Progenitor cell of endocrine pancreas (in vitro differentiated cells): ENCODE data around the gene ECHDC3. TPM values are rescaled to one million over a fixed set of nuclear protein-coding genes. Genes with fewer than 3 reads are reported as not detected.
A peak's percentile ranks its signal among the peaks of the same experiment; 100 is the strongest.

ENCODE experiments used
- DNase-seq: peaks from one replicate; pipeline ENCODE4 v3.0.0; 2021; ENCODE audit warnings: low spot score; ENCODE audit not compliant: unreplicated experiment
- H3K27ac Mint-ChIP-seq: 2 replicates; pipeline ENCODE4 v1.8.0; 2021; ENCODE audit warnings: mild to moderate bottlenecking, moderate library complexity, mixed read lengths
- H3K27me3 Mint-ChIP-seq: 2 replicates; pipeline ENCODE4 v1.8.0; 2021; ENCODE audit warnings: mixed read lengths
- H3K36me3 Mint-ChIP-seq: 2 replicates; pipeline ENCODE4 v1.8.0; 2022; ENCODE audit warnings: mixed read lengths; ENCODE audit not compliant: insufficient read depth
- H3K4me1 Mint-ChIP-seq: 2 replicates; pipeline ENCODE4 v1.8.0; 2021; ENCODE audit warnings: low read depth, mixed read lengths
- H3K4me3 Mint-ChIP-seq: 2 replicates; pipeline ENCODE4 v1.8.0; 2021; ENCODE audit warnings: low read depth, mild to moderate bottlenecking, moderate library complexity, mixed read lengths
- H3K9me3 Mint-ChIP-seq: 2 replicates; pipeline ENCODE4 v1.8.0; 2021; ENCODE audit warnings: low read depth, mixed read lengths
- CTCF ChIP-seq: fragments of 200-600 bp; sonication (generic); IDR thresholded peaks from one replicate; pipeline ENCODE4 v1.5.0; 2021; ENCODE audit warnings: antibody characterized with exemption, mild to moderate bottlenecking; ENCODE audit not compliant: unreplicated experiment
- total RNA-seq: library from RNA; stranded (reverse); gene quantifications from 2 replicates; pipeline ENCODE4 v1.2.1, GENCODE V29; 2021

Gene ECHDC3
- total RNA-seq, 1 donor from 2014 or later: 2.3 TPM

DNA sequence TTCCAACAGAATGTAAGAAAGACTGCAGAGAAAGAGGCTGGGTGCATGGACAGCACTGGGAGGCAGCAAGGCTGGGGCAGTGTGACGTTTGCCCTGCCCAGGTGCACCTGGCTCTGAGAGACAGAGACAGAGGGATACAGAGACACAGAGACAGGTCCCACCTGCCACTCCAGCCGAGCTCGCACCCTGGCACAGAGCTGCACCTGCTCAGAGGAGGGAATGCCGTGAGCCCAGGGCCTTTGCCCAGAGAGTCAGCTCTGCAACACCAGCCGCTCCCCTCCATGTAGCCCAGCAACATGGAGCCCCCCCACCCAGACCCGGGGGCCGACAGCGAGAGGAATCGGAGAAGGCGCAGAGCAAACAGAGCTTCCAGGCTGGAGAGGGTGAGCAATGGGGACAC is 45.7 kb downstream of the ECHDC3 start:
- H3K36me3 Mint-ChIP-seq: no peaks in the 10 kb centered on the region
- H3K9me3 Mint-ChIP-seq: peaks cover 2% of the 10 kb centered on the region
- H3K4me3 Mint-ChIP-seq: no peak overlapping the region
- TF ChIP-seq CTCF: no peak
- H3K27ac Mint-ChIP-seq: peak overlapping the region; percentile 52
- H3K27me3 Mint-ChIP-seq: no peaks in the 10 kb centered on the region
- H3K4me1 Mint-ChIP-seq: peaks cover 9% of the 10 kb centered on the region
- DNase-seq: no peak

DNA sequence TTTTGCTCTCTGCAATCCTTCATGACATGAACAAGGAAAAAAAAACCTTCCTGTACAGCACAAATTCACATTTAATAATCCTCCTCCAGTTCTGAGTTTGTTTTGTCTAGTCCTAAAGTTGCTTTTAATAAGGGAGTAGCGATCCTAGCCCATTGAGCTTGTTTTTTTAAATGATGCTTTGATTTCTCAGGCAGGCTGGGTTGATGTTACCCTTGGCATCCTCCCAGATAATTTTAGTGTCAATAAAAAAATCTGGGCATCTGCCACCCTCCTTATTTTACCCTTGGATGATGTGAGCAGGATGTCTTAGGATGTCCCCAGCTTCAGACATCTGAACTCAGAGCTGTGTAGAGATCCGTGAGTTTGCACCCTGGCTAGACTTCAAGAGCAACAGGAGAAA is 47.1 kb downstream of the ECHDC3 start:
- Mint-ChIP-seq H3K36me3 (no peaks in the 10 kb centered on the region), H3K9me3 (peaks cover 2% of the 10 kb centered on the region), H3K27me3 (no peaks in the 10 kb centered on the region), H3K4me1 (peaks cover 8% of the 10 kb centered on the region), H3K27ac (no peak overlapping the region), H3K4me3 (no peak overlapping the region)
- TF ChIP-seq CTCF: no peak
- no peak for DNase-seq

DNA sequence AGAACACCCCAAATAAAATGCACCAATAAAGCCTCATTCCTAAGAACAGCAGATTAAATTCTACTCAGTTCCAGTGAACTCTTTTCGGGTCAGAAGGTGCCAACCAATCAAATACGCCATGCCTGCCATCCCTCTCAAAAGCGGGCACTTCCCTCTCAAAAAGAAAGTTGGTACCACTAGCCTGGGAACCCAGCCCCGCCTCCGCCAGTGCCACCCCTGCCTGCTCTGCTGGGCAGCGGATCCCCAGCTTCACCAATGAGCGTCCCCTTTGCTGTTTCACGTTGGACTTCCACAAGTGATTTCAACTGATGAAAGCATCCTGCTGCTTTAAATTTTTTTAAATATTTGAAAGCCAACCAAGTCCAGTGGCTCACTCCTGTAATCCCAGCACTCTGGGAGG is 47.8 kb downstream of the ECHDC3 start:
- H3K4me1 Mint-ChIP-seq: peaks cover 12% of the 10 kb centered on the region

DNA sequence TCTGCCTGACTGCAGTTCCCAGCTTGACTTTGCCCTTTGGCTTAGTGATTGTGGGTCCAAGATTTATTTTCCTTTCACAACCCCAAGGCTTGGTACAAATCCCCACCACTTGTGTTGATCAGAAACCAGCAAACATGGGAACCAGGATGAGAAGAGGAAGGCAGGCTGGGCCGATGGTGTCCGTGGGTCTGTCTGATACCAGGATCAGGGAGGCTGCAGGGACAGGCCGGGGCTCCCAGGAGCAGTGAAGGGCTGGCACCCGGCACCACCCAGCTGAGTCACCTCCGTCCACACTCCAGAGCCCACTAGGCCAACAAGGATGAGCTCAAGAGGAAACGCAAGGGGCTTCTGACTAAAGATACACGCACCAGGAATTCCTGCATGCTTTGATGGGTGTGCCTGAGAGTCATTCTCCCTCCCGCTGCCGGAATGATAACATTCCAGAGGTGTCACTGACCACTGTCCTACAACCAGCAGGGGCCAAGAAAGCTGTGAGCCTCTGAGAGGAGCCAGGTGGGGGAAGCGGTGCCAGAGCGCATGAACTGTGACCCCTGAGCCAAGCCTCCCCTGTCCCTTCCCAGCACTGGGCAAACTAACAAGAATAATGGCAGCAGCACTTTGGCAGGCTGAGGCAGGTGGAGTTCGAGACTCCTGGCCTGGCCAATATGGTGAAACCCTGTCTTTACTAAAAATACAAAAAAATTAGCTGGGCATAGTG is 51.7 kb downstream of the ECHDC3 start:
- DNase-seq: no peak
- TF ChIP-seq CTCF: no peak
- Mint-ChIP-seq H3K27me3 (no peaks in the 10 kb centered on the region), H3K4me3 (no peak overlapping the region), H3K36me3 (no peaks in the 10 kb centered on the region), H3K9me3 (peaks cover 2% of the 10 kb centered on the region), H3K27ac (no peak overlapping the region), H3K4me1 (peaks cover 16% of the 10 kb centered on the region)

More for the DNA sequence above, 47.8 kb downstream of the ECHDC3 start:
- H3K36me3 Mint-ChIP-seq: no peaks in the 10 kb centered on the region
- H3K9me3 Mint-ChIP-seq: peaks cover 2% of the 10 kb centered on the region
- no peak for TF ChIP-seq CTCF
- no peak for DNase-seq
- no peaks in the 10 kb centered on the region for H3K27me3 Mint-ChIP-seq
- no peak overlapping the region for H3K27ac Mint-ChIP-seq
- H3K4me3 Mint-ChIP-seq: no peak overlapping the region

DNA sequence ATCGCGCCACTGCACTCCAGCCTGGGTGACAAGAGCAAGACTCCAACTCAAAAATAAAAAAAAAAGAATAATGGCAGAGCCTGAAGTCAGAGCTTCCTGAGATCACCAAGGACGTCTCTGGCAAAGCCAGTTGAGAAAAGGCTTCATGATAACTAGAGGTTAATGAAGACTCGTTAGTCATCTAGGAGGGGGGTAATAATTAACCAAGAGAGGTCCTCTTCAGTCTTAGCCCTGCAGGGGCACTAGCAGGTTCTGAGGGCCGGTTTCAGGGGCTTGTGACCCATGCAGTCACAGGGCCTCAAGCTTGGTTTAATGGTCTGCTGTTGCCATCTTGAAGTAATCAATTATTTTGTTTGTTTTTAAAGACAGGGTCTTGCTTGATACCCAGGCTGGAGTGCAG is 52.4 kb downstream of the ECHDC3 start:
- no peak overlapping the region for H3K27ac Mint-ChIP-seq

More for the DNA sequence above, 52.4 kb downstream of the ECHDC3 start:
- DNase-seq: no peak
- Mint-ChIP-seq H3K36me3 (no peaks in the 10 kb centered on the region), H3K27me3 (no peaks in the 10 kb centered on the region), H3K4me3 (no peak overlapping the region), H3K4me1 (peaks cover 16% of the 10 kb centered on the region), H3K9me3 (peaks cover 2% of the 10 kb centered on the region)
- no peak for TF ChIP-seq CTCF
